Medulla oblongata (tissue), 1 donor: ENCODE data around the gene KLF11.

Source experiments
- DNase-seq: peaks from one replicate; pipeline ENCODE4 v3.0.0-alpha.2; 2015; ENCODE audit errors: extremely low spot score

The KLF11 gene

GRCh38 chr2:10063566-10063965 lies 20.2 kb downstream of the KLF11 start:
- no peak for DNase-seq

- DNase-seq: no peak
These were observed 21.8 kb downstream of the KLF11 start for GRCh38 chr2:10064932-10065772.

GRCh38 chr2:10065773-10066055 lies 22.4 kb downstream of the KLF11 start:
- DNase-seq: no peak

DNA sequence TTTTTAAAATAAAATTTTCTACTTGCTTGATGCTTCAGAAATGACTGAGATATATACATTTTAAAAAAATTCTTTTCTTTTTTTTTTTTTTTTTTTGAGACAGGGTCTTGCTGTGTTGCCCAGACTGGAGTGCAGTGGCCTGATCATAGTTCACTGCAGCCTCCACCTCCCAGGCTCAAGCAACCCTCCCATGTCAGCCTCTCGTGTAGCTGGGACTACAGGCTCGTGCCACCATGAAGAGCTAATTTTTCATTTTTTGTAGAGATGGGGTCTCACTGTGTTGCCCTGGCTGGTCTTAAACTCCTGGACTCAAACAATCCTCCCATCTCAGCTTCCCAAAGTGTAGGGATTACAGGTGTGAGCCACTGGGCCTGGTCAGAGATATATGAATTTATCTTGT lies 24.0 kb downstream of the KLF11 start:
- no peak for DNase-seq

DNA sequence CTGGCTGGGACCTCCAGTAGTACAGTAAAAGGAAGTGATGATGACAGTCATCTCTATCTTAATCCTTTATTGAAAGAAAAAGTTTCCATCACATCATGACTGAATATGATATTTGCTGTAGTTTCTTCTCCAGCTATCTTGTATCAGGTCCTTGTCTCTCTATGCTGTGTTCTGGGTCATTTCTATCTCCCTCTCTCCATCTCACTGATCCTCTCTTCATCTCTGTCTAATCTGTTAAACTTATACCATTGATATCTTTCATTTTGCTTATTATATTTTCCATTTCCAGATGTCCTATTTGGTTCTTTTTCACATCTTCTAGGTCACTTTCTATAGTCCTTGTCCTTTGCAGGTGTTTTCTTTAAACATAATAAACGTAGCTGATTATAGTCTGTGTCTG lies 24.5 kb downstream of the KLF11 start:
- no peak for DNase-seq

DNA sequence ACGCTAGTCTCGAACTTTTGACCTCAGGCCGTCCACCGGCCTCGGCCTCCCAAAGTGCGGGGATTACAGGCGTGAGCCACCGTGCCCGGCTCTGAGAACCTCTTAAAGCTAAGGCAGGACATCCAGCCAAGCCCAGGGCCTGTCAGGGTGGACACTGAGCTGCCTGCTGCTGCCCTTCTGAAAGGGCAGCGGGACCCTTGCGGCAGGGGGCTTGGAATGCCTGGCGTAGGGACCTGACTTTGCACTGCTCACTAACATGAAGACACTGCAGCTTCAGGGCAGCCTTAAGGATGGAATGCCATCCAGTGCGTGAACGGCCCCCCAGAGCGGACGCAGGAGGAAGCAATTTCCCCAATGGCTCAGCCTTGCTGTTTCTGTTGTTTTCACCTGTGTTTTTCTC lies 27.8 kb downstream of the KLF11 start:
- no peak for DNase-seq

- no peak for DNase-seq
These were observed 28.2 kb downstream of the KLF11 start for GRCh38 chr2:10071595-10071994.

GRCh38 chr2:10072656-10073480 lies 29.5 kb downstream of the KLF11 start:
- peak; percentile 91 for DNase-seq

- no peak for DNase-seq
These were observed 30.4 kb downstream of the KLF11 start for GRCh38 chr2:10073706-10074105.

GRCh38 chr2:10075101-10075500 lies 31.8 kb downstream of the KLF11 start:
- DNase-seq: no peak

GRCh38 chr2:10075571-10076209 lies 32.3 kb downstream of the KLF11 start:
- DNase-seq: no peak

GRCh38 chr2:10076511-10076910 lies 33.2 kb downstream of the KLF11 start:
- DNase-seq: no peak

DNA sequence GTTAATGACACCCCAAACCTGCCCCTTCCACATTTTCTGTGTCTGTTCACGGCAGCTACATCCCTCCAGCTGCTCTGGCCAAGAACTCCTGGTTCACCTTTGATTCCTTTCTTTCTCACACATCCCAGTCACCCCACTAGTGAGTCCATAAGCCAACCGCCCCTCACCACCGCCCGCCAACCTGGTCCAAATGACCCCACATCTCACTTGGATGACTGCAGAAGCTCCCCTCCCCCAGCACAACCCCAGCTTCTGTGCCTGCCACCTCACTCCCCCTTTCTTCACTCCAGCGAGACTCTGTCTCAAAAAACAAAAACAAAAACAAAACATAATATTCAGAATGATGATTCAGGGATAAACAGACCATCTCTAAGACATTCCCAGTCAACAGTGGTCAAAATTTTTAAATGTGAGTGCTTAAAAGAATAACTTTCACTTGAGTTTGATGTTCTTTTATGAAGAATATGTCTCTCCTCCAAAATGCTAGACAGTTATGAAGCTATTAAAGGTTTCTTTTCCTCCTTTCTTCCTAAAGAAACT lies 33.7 kb downstream of the KLF11 start:
- no peak for DNase-seq

DNA sequence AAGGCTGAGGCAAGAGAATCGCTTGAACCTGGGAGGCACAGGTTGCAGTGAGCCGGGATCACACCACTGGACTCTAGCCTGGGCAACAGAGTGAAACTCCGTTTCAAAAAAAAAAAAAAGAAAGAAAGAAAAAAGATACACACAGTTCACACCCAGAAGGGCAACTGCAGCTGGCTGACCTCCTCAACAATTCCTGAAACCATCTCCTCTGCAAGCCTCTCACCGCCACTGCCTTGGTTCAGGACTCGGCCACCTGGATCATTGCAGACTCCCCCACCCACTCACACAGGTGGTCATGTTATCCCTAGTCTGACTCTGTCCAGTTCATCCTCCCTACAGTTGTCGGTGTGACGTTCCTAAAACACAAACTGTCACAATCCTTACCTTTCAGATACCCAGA lies 34.7 kb downstream of the KLF11 start:
- DNase-seq: no peak

- peak; percentile 49 for DNase-seq
These were observed 35.4 kb downstream of the KLF11 start for GRCh38 chr2:10078704-10079265.

- no peak for DNase-seq
These were observed 36.0 kb downstream of the KLF11 start for GRCh38 chr2:10079266-10079869.

GRCh38 chr2:10079870-10080535 lies 36.7 kb downstream of the KLF11 start, which contains the start of gene CYS1:
CYS1 (minus strand) TSS chr2:10080411; CDS start chr2:10080223, 188 bp downstream.
- no peak for DNase-seq

DNA sequence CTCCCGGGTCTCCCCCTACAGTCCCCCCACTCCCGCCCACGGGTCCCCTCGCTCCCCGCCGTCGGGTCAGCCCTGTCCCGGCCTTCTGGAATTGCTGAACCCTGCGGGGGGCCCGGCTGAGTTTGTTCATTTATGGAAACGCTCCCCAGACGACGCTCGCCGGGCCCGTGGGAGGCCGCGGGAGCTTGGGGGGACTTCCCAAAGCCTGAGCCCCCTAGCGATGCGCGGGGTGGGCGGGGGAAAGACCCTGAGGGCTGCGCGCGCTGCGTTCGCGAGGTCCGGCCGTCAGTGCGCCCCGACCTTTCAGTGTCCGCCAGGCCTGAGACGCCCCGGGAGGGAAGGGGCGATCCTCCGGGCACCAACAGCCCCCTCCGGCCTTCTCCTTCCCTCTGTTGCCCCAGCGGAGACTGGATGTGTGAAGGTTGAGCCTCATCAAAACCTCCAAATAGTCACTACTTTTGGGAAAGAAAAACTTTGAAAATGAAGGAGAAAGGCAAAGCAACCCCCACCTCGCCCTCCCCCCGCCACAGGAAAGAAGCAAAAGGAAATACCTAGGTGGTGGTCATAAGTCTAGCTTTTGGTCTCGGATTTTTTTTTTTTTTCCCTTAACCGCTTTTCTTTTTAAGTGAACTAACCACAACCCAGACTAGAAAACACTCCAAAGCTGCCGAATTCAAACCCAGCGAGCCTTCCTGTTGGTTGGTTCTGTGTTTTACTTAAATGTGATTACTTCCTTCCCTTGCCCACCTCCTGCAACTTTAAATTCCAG lies 37.4 kb downstream of the KLF11 start:
- DNase-seq: no peak

DNA sequence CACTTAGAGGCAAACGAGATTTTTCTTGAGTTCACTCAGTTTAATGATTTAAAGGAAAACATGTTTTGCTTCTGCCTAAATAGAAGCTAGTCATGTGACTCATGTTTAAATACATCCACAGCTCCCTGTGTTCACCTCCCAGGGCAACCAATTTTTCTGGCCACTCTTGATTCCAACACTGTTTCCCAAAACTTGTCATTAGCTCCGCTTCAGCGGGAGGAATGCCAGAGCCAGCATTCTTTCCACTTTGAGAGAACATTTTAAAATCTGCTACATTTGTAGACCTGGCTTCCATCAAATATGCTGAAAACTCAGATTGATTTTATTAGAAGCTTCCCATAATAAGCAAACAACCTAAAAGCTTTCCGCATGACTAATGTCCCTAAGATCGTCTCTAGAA lies 39.7 kb downstream of the KLF11 start:
- DNase-seq: no peak

GRCh38 chr2:10083692-10084211 lies 40.4 kb downstream of the KLF11 start:
- DNase-seq: no peak
